DND-41 (cell line): ENCODE results near the gene TNXB.
"Not testable (repeated sequence)": the region's sequence is repeated elsewhere in the genome, so short reads cannot be mapped to it uniquely, and the experiment has no call there.

Experiments used
- ATAC-seq: fragments of 200-7000 bp; cut with Tn5 transposase; 3 replicates; pipeline ENCODE4 v1.9.1; 2021; ENCODE audit warnings: low read depth; ENCODE audit not compliant: insufficient read depth
- DNase-seq: peaks from one replicate; pipeline ENCODE4 v3.0.0-alpha.2; 2020
- H2AFZ ChIP-seq: 2 replicates; pipeline ENCODE4 v1.6.0; 2012; ENCODE audit warnings: low read depth, low read length
- H3K27ac ChIP-seq: 2 replicates; pipeline ENCODE4 v1.5.1; 2012; ENCODE audit warnings: low read length, inconsistent platforms
- H3K27me3 ChIP-seq: fragments of 200-600 bp; sonication (generic); 2 replicates; pipeline ENCODE4 v1.6.0; 2012; ENCODE audit warnings: low read length, mild to moderate bottlenecking, inconsistent platforms; ENCODE audit not compliant: insufficient read depth, poor library complexity
- H3K36me3 ChIP-seq: 2 replicates; pipeline ENCODE4 v1.5.1; 2012; ENCODE audit warnings: low read length, inconsistent platforms; ENCODE audit not compliant: insufficient read depth
- H3K4me1 ChIP-seq: 2 replicates; pipeline ENCODE4 v1.5.1; 2012; ENCODE audit warnings: mild to moderate bottlenecking, low read length; ENCODE audit not compliant: insufficient read depth
- H3K4me2 ChIP-seq: 2 replicates; pipeline ENCODE4 v1.6.0; 2012; ENCODE audit warnings: mild to moderate bottlenecking, moderate library complexity, low read length, inconsistent platforms; ENCODE audit not compliant: insufficient read depth
- H3K4me3 ChIP-seq, 2 experiments: fragments of 200-600 bp in 1 of 2; shearing (Covaris generic) in 1 of 2; 2 replicates each; pipeline ENCODE4 v1.5.1; 2012 to 2016; ENCODE audit warnings: inconsistent platforms in 2 of 2, low read length in 2 of 2, mild to moderate bottlenecking in 2 of 2, low read depth in 1 of 2, moderate library complexity in 1 of 2
- H3K79me2 ChIP-seq: 2 replicates; pipeline ENCODE4 v1.6.0; 2012; ENCODE audit warnings: low read length, inconsistent platforms; ENCODE audit not compliant: insufficient read depth
- H3K9ac ChIP-seq: 2 replicates; pipeline ENCODE4 v1.6.0; 2012; ENCODE audit warnings: low read depth, mild to moderate bottlenecking, inconsistent platforms, low read length, moderate library complexity
- H3K9me3 ChIP-seq: 2 replicates; pipeline ENCODE4 v1.5.1; 2012; ENCODE audit warnings: low read length, moderate library complexity, mild to moderate bottlenecking, inconsistent platforms; ENCODE audit not compliant: insufficient read depth, severe bottlenecking
- H4K20me1 ChIP-seq: 2 replicates; pipeline ENCODE4 v1.6.0; 2012; ENCODE audit warnings: low read length; ENCODE audit not compliant: insufficient read depth

Gene TNXB

GRCh38 chr6:32043589-32044380, 65.4 kb downstream of the TNXB start:
- H3K9ac ChIP-seq, H3K79me2 ChIP-seq, H4K20me1 ChIP-seq, H3K27ac ChIP-seq, H3K9me3 ChIP-seq, ATAC-seq, H3K4me3 ChIP-seq, H3K4me1 ChIP-seq, H3K36me3 ChIP-seq, H3K27me3 ChIP-seq, H3K4me2 ChIP-seq, DNase-seq, H2AFZ ChIP-seq: not testable (repeated sequence)

- H3K4me3 ChIP-seq, H3K9me3 ChIP-seq, H3K9ac ChIP-seq, H3K27me3 ChIP-seq, H3K79me2 ChIP-seq, H3K36me3 ChIP-seq, H3K27ac ChIP-seq, DNase-seq, ATAC-seq, H3K4me2 ChIP-seq, H3K4me1 ChIP-seq, H4K20me1 ChIP-seq, H2AFZ ChIP-seq: not testable (repeated sequence)
Observed at GRCh38 chr6:32042276-32042675, 66.9 kb downstream of the TNXB start.

- H3K27ac ChIP-seq, ATAC-seq, H3K36me3 ChIP-seq, H3K9ac ChIP-seq, H3K9me3 ChIP-seq, H2AFZ ChIP-seq, H3K4me3 ChIP-seq, H4K20me1 ChIP-seq, H3K27me3 ChIP-seq, H3K4me1 ChIP-seq, H3K79me2 ChIP-seq, DNase-seq, H3K4me2 ChIP-seq: not testable (repeated sequence)
Observed at GRCh38 chr6:32041385-32041784, 67.8 kb downstream of the TNXB start.

GRCh38 chr6:32041050-32041321, 68.2 kb downstream of the TNXB start:
- not testable (repeated sequence) for H3K4me2 ChIP-seq, DNase-seq, H3K36me3 ChIP-seq, ATAC-seq, H4K20me1 ChIP-seq, H3K4me1 ChIP-seq, H3K27me3 ChIP-seq, H3K27ac ChIP-seq, H3K9ac ChIP-seq, H3K9me3 ChIP-seq, H2AFZ ChIP-seq, H3K4me3 ChIP-seq, H3K79me2 ChIP-seq

GRCh38 chr6:32040299-32041049, 68.7 kb downstream of the TNXB start:
- H3K4me3 ChIP-seq, H3K79me2 ChIP-seq, H3K4me2 ChIP-seq, H3K9ac ChIP-seq, H3K36me3 ChIP-seq, H4K20me1 ChIP-seq, H3K4me1 ChIP-seq, H2AFZ ChIP-seq, DNase-seq, H3K27ac ChIP-seq, ATAC-seq, H3K27me3 ChIP-seq, H3K9me3 ChIP-seq: not testable (repeated sequence)

- H3K9ac ChIP-seq, H3K27ac ChIP-seq, H3K36me3 ChIP-seq, ATAC-seq, H3K79me2 ChIP-seq, H2AFZ ChIP-seq, H3K4me3 ChIP-seq, H4K20me1 ChIP-seq, DNase-seq, H3K4me2 ChIP-seq, H3K4me1 ChIP-seq, H3K9me3 ChIP-seq, H3K27me3 ChIP-seq: not testable (repeated sequence)
Observed at GRCh38 chr6:32039321-32040274, 69.5 kb downstream of the TNXB start.

GRCh38 chr6:32038878-32039277, 70.3 kb downstream of the TNXB start:
- H3K9me3 ChIP-seq, H3K4me2 ChIP-seq, H3K4me1 ChIP-seq, H3K27me3 ChIP-seq, H3K9ac ChIP-seq, H3K4me3 ChIP-seq, H3K36me3 ChIP-seq, H2AFZ ChIP-seq, ATAC-seq, H4K20me1 ChIP-seq, H3K79me2 ChIP-seq, H3K27ac ChIP-seq, DNase-seq: not testable (repeated sequence)
